Mesenchymal stem cell (in vitro differentiated cells and primary cell): ENCODE measurements around the gene ZNF385A. TPM values are rescaled to one million over a fixed set of nuclear protein-coding genes. Genes with fewer than 3 reads are reported as not detected.

Experiments used
- DNase-seq: peaks from one replicate; pipeline ENCODE4 v3.0.0-alpha.2; 2013
- H2AFZ ChIP-seq: one replicate; pipeline ENCODE4 v1.6.1; 2013; ENCODE audit warnings: low read depth, mild to moderate bottlenecking, control low read depth, inconsistent platforms, low read length, moderate library complexity
- H2AK5ac ChIP-seq: 2 replicates; pipeline ENCODE4 v1.6.1; 2013; ENCODE audit warnings: low read length, moderate library complexity, mild to moderate bottlenecking, inconsistent platforms; ENCODE audit not compliant: severe bottlenecking
- H2BK120ac ChIP-seq: one replicate; pipeline ENCODE4 v1.6.1; 2013; ENCODE audit warnings: low read depth, mild to moderate bottlenecking, inconsistent platforms, low read length, moderate library complexity
- H2BK12ac ChIP-seq, 2 experiments: one replicate each; pipeline ENCODE4 v1.6.1; 2013; ENCODE audit warnings: inconsistent platforms in 2 of 2, low read length in 2 of 2, mild to moderate bottlenecking in 2 of 2, moderate library complexity in 2 of 2, control low read depth in 1 of 2
- H2BK15ac ChIP-seq: one replicate; pipeline ENCODE4 v1.6.1; 2013; ENCODE audit warnings: mild to moderate bottlenecking, low read depth, inconsistent platforms; ENCODE audit not compliant: poor library complexity, severe bottlenecking
- H2BK5ac ChIP-seq: 2 replicates; pipeline ENCODE4 v1.6.1; 2013; ENCODE audit warnings: low read depth, mild to moderate bottlenecking, low read length, control low read depth, inconsistent platforms; ENCODE audit not compliant: poor library complexity, severe bottlenecking
- H3K14ac ChIP-seq, 2 experiments: one replicate each; pipeline ENCODE4 v1.6.1; 2013; ENCODE audit warnings: inconsistent platforms in 2 of 2, low read length in 2 of 2, control low read depth in 1 of 2, mild to moderate bottlenecking in 1 of 2, moderate library complexity in 1 of 2
- H3K18ac ChIP-seq, 2 experiments: one replicate each; pipeline ENCODE4 v1.6.1; 2013; ENCODE audit warnings: inconsistent platforms in 2 of 2, low read length in 2 of 2, control low read depth in 1 of 2, low read depth in 1 of 2, mild to moderate bottlenecking in 1 of 2
- H3K23ac ChIP-seq, 2 experiments: one replicate each; pipeline ENCODE4 v1.6.1; 2013; ENCODE audit warnings: inconsistent platforms in 2 of 2, low read length in 2 of 2, mild to moderate bottlenecking in 2 of 2, moderate library complexity in 2 of 2, control low read depth in 1 of 2
- H3K27ac ChIP-seq: 2 replicates; pipeline ENCODE4 v1.5.1; 2013; ENCODE audit warnings: mild to moderate bottlenecking, moderate library complexity, low read length, control low read depth, inconsistent platforms; ENCODE audit not compliant: poor library complexity, severe bottlenecking
- H3K27me3 ChIP-seq, 2 experiments: 2 replicates each; pipeline versions ENCODE4 v1.6.1 to v1.7.0; 2013; ENCODE audit warnings: low read length in 2 of 2, mild to moderate bottlenecking in 2 of 2, moderate library complexity in 2 of 2, control low read depth in 1 of 2, inconsistent platforms in 1 of 2; ENCODE audit not compliant: control insufficient read depth in 1 of 2, insufficient read depth in 1 of 2
- H3K36me3 ChIP-seq, 2 experiments: 2 replicates each; pipeline versions ENCODE4 v1.6.1 to v1.7.0; 2013; ENCODE audit warnings: low read length in 2 of 2, control low read depth in 1 of 2, inconsistent platforms in 1 of 2, low read depth in 1 of 2, mild to moderate bottlenecking in 1 of 2; ENCODE audit not compliant: insufficient read depth in 2 of 2, control insufficient read depth in 1 of 2
- H3K4ac ChIP-seq, 2 experiments: one replicate each; pipeline ENCODE4 v1.6.1; 2013; ENCODE audit warnings: inconsistent platforms in 2 of 2, low read length in 2 of 2, mild to moderate bottlenecking in 2 of 2, moderate library complexity in 2 of 2, control low read depth in 1 of 2, low read depth in 1 of 2
- H3K4me1 ChIP-seq: 2 replicates; pipeline ENCODE4 v1.6.1; 2013; ENCODE audit warnings: low read depth, low read length, control low read depth; ENCODE audit not compliant: control insufficient read depth, insufficient read depth
- H3K4me2 ChIP-seq: 2 replicates; pipeline ENCODE4 v1.6.1; 2013; ENCODE audit warnings: low read length, mild to moderate bottlenecking, inconsistent platforms; ENCODE audit not compliant: poor library complexity, severe bottlenecking
- H3K4me3 ChIP-seq, 2 experiments: 2 replicates each; pipeline versions ENCODE4 v1.5.1 to v1.7.0; 2013; ENCODE audit warnings: low read length in 2 of 2, mild to moderate bottlenecking in 2 of 2, control low read depth in 1 of 2, low read depth in 1 of 2; ENCODE audit not compliant: insufficient read depth in 1 of 2
- H3K79me1 ChIP-seq: replicated peaks from 2 replicates; pipeline ENCODE4 v1.6.1; 2013; ENCODE audit warnings: mild to moderate bottlenecking, control low read depth, low read length, inconsistent platforms; ENCODE audit not compliant: poor library complexity, severe bottlenecking
- H3K9ac ChIP-seq: 2 replicates; pipeline ENCODE4 v1.7.0; 2013; ENCODE audit warnings: mild to moderate bottlenecking, low read length, moderate library complexity
- H3K9me3 ChIP-seq: 2 replicates; pipeline ENCODE4 v1.7.0; 2013; ENCODE audit warnings: mild to moderate bottlenecking, low read length; ENCODE audit not compliant: control insufficient read depth
- H4K8ac ChIP-seq: one replicate; pipeline ENCODE4 v1.6.1; 2013; ENCODE audit warnings: inconsistent platforms, mild to moderate bottlenecking, low read length, moderate library complexity
- H4K91ac ChIP-seq: one replicate; pipeline ENCODE4 v1.6.1; 2013; ENCODE audit warnings: mild to moderate bottlenecking, low read length, inconsistent platforms
- WGBS: methylation state at CpG from one replicate; pipeline ENCODE4 v1.1.7; 2013; ENCODE audit warnings: mixed read lengths; 5-methylcytosine and 5-hydroxymethylcytosine counted together
- polyA plus RNA-seq, 2 experiments: library from polyadenylated mRNA; stranded (reverse); fragments of 200-250 nt; gene quantifications; one replicate each; pipeline ENCODE4 v1.2.3, GENCODE V29; 2013

The ZNF385A gene, protein sequence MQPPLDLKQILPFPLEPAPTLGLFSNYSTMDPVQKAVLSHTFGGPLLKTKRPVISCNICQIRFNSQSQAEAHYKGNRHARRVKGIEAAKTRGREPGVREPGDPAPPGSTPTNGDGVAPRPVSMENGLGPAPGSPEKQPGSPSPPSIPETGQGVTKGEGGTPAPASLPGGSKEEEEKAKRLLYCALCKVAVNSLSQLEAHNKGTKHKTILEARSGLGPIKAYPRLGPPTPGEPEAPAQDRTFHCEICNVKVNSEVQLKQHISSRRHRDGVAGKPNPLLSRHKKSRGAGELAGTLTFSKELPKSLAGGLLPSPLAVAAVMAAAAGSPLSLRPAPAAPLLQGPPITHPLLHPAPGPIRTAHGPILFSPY
- 16.2 TPM for polyA plus RNA-seq (2013, experiment 1 of 2)
- 17.1 TPM for polyA plus RNA-seq (2013, experiment 2 of 2)

DNA sequence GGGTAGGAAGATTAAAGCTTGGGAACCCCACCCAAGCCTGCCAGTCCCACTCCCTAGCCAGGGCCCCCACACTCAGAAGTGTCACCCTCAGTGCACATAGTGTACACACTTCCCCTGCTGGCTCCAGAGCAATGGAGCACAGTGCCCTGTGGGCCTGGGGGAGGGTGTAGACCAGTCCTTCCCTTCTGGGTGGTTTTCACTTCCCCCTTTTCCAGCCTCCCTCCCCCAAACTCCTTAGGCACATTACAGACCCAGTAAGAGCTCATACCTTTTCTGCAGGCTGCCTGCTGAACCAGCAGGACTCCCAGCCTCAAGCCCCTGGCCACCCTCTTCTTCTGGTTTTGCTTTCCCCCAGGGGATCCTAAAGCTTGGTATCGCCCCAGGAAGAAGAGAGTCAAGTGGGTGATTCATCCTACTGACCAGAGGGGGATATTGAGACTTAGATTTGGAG is at the start of gene ZNF385A:
Gene ZNF385A (minus strand): TSS at position 143 of the 451 bp plus-strand sequence. CDS start 219 bp downstream, outside the sequence.
- peak; percentile 48 for DNase-seq
- Histone ChIP-seq H2AFZ (no peak within 1 kb of the TSS), H3K36me3 (no peaks in the 10 kb centered on the region), H3K9ac (peak within 1 kb of the TSS; percentile 59), H2BK5ac (no peak within 1 kb of the TSS), H2BK12ac (peak within 1 kb of the TSS in 1 of 2 experiments; percentile 68), H2BK120ac (no peak within 1 kb of the TSS), H3K27ac (no peak within 1 kb of the TSS), H3K4me2 (no peak within 1 kb of the TSS), H2AK5ac (no peak within 1 kb of the TSS), H3K4me1 (peaks cover 23% of the 10 kb centered on the region), H3K4me3 (no peak within 1 kb of the TSS), H3K14ac (peak within 1 kb of the TSS in 1 of 2 experiments; percentile 57), H4K91ac (no peak within 1 kb of the TSS), H3K23ac (peak within 1 kb of the TSS in 1 of 2 experiments; percentile 71), H2BK15ac (peak within 1 kb of the TSS; percentile 26), H3K79me1 (no peaks in the 10 kb centered on the region), H3K4ac (peak within 1 kb of the TSS in 1 of 2 experiments; percentile 27), H3K9me3 (no peaks in the 10 kb centered on the region), H4K8ac (peak within 1 kb of the TSS; percentile 10), H3K27me3 (no peaks in the 10 kb centered on the region), H3K18ac (peak within 1 kb of the TSS; percentile 16 to 59)
- WGBS: 50% methylated on average over 1 of the region's 1 CpG

DNA sequence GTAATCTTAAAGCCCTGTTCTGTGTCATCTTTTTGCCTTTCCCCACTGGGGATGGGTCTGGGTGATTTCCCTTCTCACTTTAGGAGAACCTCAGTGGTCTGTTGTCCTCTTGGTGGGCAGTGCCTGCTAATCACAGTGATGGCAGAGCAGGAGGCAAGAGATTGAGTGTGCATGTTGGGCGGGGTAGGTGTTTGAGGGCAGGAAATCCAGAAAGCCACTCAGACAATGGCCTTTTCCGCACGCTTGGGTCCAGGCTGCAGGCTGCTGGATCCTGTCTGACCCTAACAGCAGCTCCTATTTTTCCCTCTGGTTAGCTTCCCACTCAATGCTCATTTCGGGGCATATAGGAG is 48.3 kb upstream of the ZNF385A start:
- Histone ChIP-seq H2BK12ac (peak overlapping the region; percentile 39 to 52), H2BK5ac (no peak overlapping the region), H3K36me3 (no peaks in the 10 kb centered on the region), H2AK5ac (no peak overlapping the region), H2AFZ (no peak overlapping the region), H3K4me3 (no peak overlapping the region), H3K9me3 (no peaks in the 10 kb centered on the region), H3K4me1 (peaks cover 8% of the 10 kb centered on the region), H3K4me2 (no peak overlapping the region), H2BK120ac (no peak overlapping the region), H3K4ac (no peak overlapping the region), H3K9ac (peak overlapping the region; percentile 4), H3K79me1 (no peaks in the 10 kb centered on the region), H4K91ac (peak overlapping the region; percentile 9), H3K27ac (no peak overlapping the region), H4K8ac (no peak overlapping the region), H2BK15ac (no peak overlapping the region), H3K27me3 (peaks cover 0 to 30% of the 10 kb centered on the region in 2 experiments), H3K23ac (no peak overlapping the region), H3K18ac (no peak overlapping the region), H3K14ac (peak overlapping the region in 1 of 2 experiments; percentile 79)
- DNase-seq: no peak
- WGBS: 68% methylated on average over 4 of the region's 4 CpGs

DNA sequence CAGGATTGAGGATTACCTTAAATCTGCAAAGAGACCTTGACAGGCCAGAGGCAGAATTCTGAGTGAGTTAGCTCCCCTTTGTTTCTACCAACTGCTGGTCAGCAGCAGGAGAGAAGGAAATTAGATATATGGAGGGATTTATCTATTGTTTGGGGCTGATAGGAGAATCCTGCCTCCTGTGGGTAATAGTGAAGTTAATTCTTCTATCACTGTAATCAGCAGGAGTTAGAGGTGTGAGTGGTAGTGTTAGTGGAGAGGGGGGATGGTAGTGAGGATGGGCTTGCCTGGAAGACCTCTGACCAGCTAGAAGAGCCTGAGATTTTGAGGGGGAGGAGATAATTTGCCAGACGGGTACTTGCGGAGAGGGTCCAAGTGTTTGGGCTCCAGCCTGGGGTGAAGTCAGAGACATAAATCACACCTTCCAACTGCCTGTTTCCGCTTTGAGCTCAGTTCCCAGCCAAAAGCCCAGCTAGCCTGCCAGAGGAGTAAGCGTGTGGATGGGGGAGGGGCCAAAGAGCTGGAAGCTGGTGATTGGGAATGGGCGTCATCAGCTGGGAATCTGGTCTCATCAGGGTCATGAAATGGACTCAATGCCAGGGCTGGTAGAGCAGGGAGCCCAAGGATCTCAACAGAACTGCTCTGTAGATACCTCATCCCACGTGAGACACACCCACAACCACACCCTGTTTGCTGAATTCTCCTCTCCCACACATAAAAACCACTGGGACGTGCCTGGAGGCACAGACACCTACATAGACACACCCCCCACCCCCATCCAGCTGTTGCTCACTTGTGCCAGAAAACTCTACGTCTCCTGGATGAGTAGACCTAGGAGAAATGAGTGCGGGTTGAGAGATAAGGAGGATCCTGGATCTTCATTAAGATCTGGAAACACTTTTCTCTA is 47.6 kb upstream of the ZNF385A start:
- no peak overlapping the region for H2BK5ac ChIP-seq
- H3K4me2 ChIP-seq: no peak overlapping the region
- peak overlapping the region; percentile 24 to 54 for H3K18ac ChIP-seq
- peak overlapping the region; percentile 39 for H4K8ac ChIP-seq
- H2AK5ac ChIP-seq: no peak overlapping the region
- peak overlapping the region; percentile 47 for H4K91ac ChIP-seq
- H3K4ac ChIP-seq: no peak overlapping the region
- peak overlapping the region in 1 of 2 experiments; percentile 75 for H2BK12ac ChIP-seq
- no peaks in the 10 kb centered on the region for H3K79me1 ChIP-seq
- peaks cover 8% of the 10 kb centered on the region for H3K4me1 ChIP-seq
- H3K9ac ChIP-seq: peak overlapping the region; percentile 18
- no peak overlapping the region for H3K14ac ChIP-seq
- H2AFZ ChIP-seq: no peak overlapping the region
- H3K4me3 ChIP-seq: peak overlapping the region in 1 of 2 experiments; percentile 8
- H3K9me3 ChIP-seq: no peaks in the 10 kb centered on the region
- no peak overlapping the region for H3K27ac ChIP-seq
- no peak overlapping the region for H2BK120ac ChIP-seq
- peaks cover 0 to 36% of the 10 kb centered on the region in 2 experiments for H3K27me3 ChIP-seq
- 0% methylated on average over 4 of the region's 9 CpGs for WGBS
- no peak overlapping the region for H3K23ac ChIP-seq
- peak; percentile 85 for DNase-seq
- no peaks in the 10 kb centered on the region for H3K36me3 ChIP-seq
- H2BK15ac ChIP-seq: no peak overlapping the region
